ENCODE results near the gene SELENOW.
"Not testable (repeated sequence)": the region's sequence is repeated elsewhere in the genome, so short reads cannot be mapped to it uniquely, and the experiment has no call there.

Gene SELENOW

DNA sequence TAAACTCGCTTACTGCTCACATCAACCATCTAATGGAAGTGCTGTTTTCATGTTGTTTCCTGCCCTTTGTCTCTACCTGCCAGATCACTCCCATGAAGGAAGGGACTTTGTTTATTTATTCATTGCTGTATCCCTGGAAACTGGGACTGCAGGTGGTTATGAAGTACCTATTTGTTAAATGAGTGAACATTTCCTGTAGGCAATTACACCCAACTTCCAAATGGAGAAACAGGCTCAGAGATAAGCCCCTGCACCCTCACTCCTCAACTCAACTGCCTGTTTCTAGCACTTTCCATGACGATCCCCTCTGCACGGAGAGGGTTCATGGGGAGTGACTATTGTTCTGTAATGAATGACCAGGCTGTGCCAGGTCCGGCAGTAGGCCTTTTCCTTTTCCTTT, 1.9 kb upstream of the SELENOW start:
- H3K36me3 ChIP-seq (ENCODE audit: control insufficient read depth, insufficient read depth, low read length), result peaks cover 10% of the 10 kb centered on the region
- no peaks in the 10 kb centered on the region for H3K9me3 ChIP-seq (ENCODE audit: control insufficient read depth, low read length)
- no peak overlapping the region for H3K9ac ChIP-seq (ENCODE audit: low read length)
- no peaks in the 10 kb centered on the region for H3K27me3 ChIP-seq (ENCODE audit: control insufficient read depth, insufficient read depth, low read length)
- no peak overlapping the region for H3K4me3 ChIP-seq (ENCODE audit: low read length)
- H3K4me1 ChIP-seq (ENCODE audit: control insufficient read depth, insufficient read depth, low read length), result peaks cover 39% of the 10 kb centered on the region

DNA sequence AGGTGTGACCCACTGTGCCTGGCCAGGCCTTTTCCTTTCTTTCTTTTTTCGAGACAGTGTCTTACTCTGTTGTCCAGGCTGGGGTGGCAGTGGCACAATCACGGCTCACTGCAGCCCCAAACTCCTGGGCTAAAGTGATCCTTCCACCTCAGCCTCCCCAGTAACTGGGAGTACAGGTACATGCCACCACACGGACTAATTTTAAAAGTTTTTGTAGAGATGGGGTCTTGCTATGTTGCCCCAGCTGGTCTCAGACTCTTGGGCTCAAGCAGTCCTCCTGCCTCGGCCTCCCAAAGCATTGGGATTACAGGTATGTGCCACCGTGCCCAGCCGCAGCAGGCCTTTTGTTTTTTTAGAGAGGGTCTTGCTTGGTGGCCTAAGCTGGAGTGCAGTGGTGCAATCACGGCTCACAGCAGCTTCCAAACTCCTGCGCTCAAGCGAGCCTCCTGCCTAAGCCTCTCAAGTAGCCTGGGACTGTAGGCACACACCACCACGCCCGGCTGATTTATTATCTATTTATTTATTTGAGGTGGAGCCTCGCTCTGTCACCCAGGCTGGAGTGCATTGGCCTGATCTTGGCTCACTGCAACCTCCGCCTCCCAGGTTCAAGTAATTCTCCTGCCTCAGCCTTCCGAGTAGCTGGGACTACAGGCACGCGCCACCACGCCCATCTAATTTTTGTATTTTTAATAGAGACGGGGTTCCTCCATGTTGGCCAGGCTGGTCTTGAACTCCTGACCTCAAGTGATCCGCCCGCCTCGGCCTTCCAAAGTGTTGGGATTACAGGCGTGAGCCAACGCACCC, 1.1 kb upstream of the SELENOW start:
- peaks cover 14% of the 10 kb centered on the region for H3K36me3 ChIP-seq (ENCODE audit: control insufficient read depth, insufficient read depth, low read length)
- H3K9me3 ChIP-seq (ENCODE audit: control insufficient read depth, low read length); H3K27me3 ChIP-seq (ENCODE audit: control insufficient read depth, insufficient read depth, low read length): not testable (repeated sequence)
- peak overlapping the region; percentile 98 for H3K9ac ChIP-seq (ENCODE audit: low read length)
- H3K4me1 ChIP-seq (ENCODE audit: control insufficient read depth, insufficient read depth, low read length), result peaks cover 44% of the 10 kb centered on the region
- peak overlapping the region; percentile 93 for H3K4me3 ChIP-seq (ENCODE audit: low read length)

DNA sequence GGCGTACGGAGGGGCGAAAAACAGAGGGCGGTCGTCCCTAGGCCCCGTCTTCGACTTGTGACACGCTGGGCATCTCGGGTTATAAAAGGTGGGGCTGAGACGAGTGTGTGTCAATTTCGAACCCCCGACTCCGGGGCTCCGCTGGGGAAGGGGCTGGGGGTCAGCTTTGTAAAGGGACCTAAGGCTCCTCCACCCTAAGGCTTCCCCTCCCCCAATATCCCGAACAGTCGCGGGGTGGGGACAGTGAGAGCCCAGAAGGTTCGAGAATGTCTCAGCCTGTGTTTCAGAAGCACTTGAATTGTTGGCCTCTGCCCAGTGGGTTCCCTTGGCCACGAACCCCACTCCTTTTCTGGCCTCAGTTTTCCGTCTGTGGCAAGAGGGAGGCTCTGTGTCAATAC, 450 bp downstream of the SELENOW start:
- H3K9ac ChIP-seq (ENCODE audit: low read length), result peak overlapping the region; percentile 98
- H3K4me1 ChIP-seq (ENCODE audit: control insufficient read depth, insufficient read depth, low read length), result peaks cover 44% of the 10 kb centered on the region
- peaks cover 14% of the 10 kb centered on the region for H3K36me3 ChIP-seq (ENCODE audit: control insufficient read depth, insufficient read depth, low read length)
- H3K9me3 ChIP-seq (ENCODE audit: control insufficient read depth, low read length), result no peaks in the 10 kb centered on the region
- H3K4me3 ChIP-seq (ENCODE audit: low read length), result peak overlapping the region; percentile 93
- H3K27me3 ChIP-seq (ENCODE audit: control insufficient read depth, insufficient read depth, low read length), result no peaks in the 10 kb centered on the region

DNA sequence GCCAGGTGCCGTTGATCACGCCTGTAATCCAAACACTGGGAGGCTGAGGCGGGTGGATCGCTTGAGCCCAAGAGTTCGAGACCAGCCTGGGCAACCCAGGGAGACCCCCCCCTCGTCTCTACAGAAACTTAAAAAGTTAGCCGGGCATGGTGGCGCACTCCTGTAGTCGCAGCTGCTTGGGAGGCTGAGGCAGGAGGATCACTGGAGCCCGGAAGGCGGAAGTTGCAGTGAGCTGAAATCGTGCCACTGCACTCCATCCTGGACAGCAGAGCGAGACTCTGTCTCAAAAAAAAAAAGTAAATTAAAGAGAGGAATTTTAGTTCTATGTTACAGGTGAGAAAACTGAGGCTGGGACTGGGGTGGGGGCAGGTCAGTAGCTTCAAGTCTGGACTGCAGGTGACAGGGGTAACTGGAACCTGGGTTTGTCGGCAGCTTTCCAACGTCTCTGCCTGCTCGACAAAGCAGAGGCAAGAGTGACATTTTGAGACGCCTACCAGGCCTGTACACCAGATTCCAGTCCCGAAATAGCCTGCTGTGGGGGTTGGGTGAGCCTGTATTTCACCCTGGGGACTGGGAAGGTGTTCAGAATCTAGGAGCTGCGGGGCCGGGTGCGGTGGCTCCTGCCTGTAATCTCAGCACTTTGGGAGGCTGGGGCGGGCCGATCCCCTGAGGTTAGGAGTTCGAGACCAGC, 1.2 kb downstream of the SELENOW start:
- H3K9me3 ChIP-seq (ENCODE audit: control insufficient read depth, low read length), result no peaks in the 10 kb centered on the region
- peaks cover 44% of the 10 kb centered on the region for H3K4me1 ChIP-seq (ENCODE audit: control insufficient read depth, insufficient read depth, low read length)
- peak overlapping the region; percentile 93 for H3K4me3 ChIP-seq (ENCODE audit: low read length)
- H3K27me3 ChIP-seq (ENCODE audit: control insufficient read depth, insufficient read depth, low read length), result no peaks in the 10 kb centered on the region
- peak overlapping the region; percentile 98 for H3K9ac ChIP-seq (ENCODE audit: low read length)
- H3K36me3 ChIP-seq (ENCODE audit: control insufficient read depth, insufficient read depth, low read length), result peaks cover 14% of the 10 kb centered on the region

DNA sequence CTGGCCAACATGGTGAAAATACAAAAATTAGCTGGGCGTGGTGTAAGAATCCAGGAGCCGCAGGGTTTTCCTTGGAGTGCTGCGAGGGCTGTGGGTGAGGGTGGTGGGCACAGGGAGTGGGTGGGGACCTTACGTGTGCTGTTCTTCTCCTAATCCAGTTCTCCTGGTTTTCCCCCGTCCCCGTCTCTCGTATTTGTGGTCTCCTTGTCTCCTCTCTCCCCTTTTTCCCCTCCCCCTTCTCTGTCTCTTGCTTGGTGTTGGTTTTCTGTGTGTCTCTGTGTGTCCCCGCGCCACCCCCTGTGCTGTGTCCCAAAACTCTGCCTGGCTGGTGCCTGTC, 1.7 kb downstream of the SELENOW start:
- Histone ChIP-seq H3K36me3 (ENCODE audit: control insufficient read depth, insufficient read depth, low read length) (peaks cover 14% of the 10 kb centered on the region), H3K4me3 (ENCODE audit: low read length) (peak overlapping the region; percentile 9), H3K9me3 (ENCODE audit: control insufficient read depth, low read length) (no peaks in the 10 kb centered on the region), H3K27me3 (ENCODE audit: control insufficient read depth, insufficient read depth, low read length) (no peaks in the 10 kb centered on the region), H3K9ac (ENCODE audit: low read length) (peak overlapping the region; percentile 98), H3K4me1 (ENCODE audit: control insufficient read depth, insufficient read depth, low read length) (peaks cover 44% of the 10 kb centered on the region)

DNA sequence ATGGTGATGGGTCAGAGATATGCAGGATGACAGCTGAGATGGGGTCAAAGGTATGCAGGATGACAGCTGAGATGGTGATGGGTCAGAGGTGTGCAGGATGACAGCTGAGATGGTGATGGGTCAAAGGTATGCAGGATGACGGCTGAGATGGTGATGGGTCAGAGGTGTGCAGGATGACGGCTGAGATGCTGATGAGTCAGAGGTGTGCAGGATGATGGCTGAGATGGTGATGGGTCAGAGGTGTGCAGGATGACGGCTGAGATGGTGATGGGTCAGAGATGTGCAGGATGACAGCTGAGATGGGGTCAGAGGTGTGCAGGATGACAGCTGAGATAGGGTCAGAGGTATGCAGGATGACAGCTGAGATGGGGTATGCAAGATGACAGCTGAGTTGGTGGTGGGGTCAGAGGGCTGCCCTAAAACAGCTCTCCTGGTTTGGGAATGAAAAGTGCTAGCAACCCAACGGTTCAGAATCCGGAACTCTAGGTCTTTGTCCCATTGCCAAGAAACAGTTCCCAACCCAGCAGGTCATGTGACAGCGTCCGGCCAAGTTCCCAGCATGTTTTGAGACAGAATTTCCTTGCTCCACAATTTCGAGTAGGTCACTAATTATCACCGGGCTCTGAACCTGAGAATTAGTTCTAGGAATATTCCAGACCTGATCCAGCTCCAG, 3.2 kb downstream of the SELENOW start:
- Histone ChIP-seq H3K4me3 (ENCODE audit: low read length) (no peak overlapping the region), H3K9me3 (ENCODE audit: control insufficient read depth, low read length) (no peaks in the 10 kb centered on the region), H3K4me1 (ENCODE audit: control insufficient read depth, insufficient read depth, low read length) (peaks cover 35% of the 10 kb centered on the region), H3K36me3 (ENCODE audit: control insufficient read depth, insufficient read depth, low read length) (peaks cover 14% of the 10 kb centered on the region), H3K27me3 (ENCODE audit: control insufficient read depth, insufficient read depth, low read length) (no peaks in the 10 kb centered on the region), H3K9ac (ENCODE audit: low read length) (no peak overlapping the region)

GRCh38 chr19:47786566-47786965, 8.1 kb downstream of the SELENOW start:
- H3K36me3 ChIP-seq (ENCODE audit: control insufficient read depth, insufficient read depth, low read length), result peaks cover 4% of the 10 kb centered on the region
- H3K9ac ChIP-seq (ENCODE audit: low read length), result no peak overlapping the region
- H3K4me3 ChIP-seq (ENCODE audit: low read length), result no peak overlapping the region
- no peaks in the 10 kb centered on the region for H3K27me3 ChIP-seq (ENCODE audit: control insufficient read depth, insufficient read depth, low read length)
- H3K4me1 ChIP-seq (ENCODE audit: control insufficient read depth, insufficient read depth, low read length), result peaks cover 9% of the 10 kb centered on the region
- H3K9me3 ChIP-seq (ENCODE audit: control insufficient read depth, low read length), result no peaks in the 10 kb centered on the region

GRCh38 chr19:47787307-47787706, 8.8 kb downstream of the SELENOW start:
- not testable (repeated sequence) for H3K4me3 ChIP-seq (ENCODE audit: low read length); H3K9me3 ChIP-seq (ENCODE audit: control insufficient read depth, low read length); H3K36me3 ChIP-seq (ENCODE audit: control insufficient read depth, insufficient read depth, low read length); H3K9ac ChIP-seq (ENCODE audit: low read length); H3K4me1 ChIP-seq (ENCODE audit: control insufficient read depth, insufficient read depth, low read length); H3K27me3 ChIP-seq (ENCODE audit: control insufficient read depth, insufficient read depth, low read length)

DNA sequence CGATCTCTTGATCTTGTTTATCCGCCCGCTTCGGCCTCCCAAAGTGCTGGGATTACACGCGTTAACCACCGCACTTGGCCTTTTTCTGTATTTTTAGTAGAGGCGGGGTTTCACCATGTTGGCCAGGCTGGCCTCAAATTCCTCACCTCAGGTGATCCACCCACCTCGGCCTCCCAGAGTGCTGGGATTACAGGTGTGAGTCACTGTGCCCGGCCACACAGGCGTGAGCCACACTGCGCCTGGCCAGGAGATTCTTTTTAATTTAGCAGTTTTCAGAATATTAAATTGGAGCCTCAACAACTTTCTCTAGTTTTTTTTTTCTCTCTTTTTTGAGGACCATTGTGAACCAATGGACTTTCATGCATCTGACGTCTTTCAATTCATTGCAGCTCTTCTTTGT, 11.3 kb downstream of the SELENOW start:
- H3K36me3 ChIP-seq (ENCODE audit: control insufficient read depth, insufficient read depth, low read length); H3K4me1 ChIP-seq (ENCODE audit: control insufficient read depth, insufficient read depth, low read length); H3K4me3 ChIP-seq (ENCODE audit: low read length); H3K9me3 ChIP-seq (ENCODE audit: control insufficient read depth, low read length); H3K9ac ChIP-seq (ENCODE audit: low read length); H3K27me3 ChIP-seq (ENCODE audit: control insufficient read depth, insufficient read depth, low read length): not testable (repeated sequence)

DNA sequence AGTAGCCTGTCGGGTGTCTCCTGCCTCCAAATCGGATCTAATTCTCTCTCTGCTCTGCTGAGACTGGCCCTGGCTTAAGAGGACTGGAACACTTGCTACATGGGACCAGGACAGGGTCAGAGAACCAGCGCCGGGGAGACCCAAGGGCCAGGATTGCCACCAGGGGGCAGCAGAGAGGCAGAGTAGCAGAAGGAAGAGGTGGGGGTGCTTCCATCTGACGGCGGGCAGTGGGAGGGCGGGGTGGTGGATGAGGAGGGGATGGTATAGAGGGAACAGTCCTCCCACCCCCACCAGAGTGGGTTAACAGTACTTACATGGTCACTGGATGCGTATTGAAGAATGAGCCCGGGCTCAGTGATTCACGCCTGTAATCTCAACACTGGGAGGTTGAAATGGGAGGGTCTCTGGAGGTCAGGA, 11.9 kb downstream of the SELENOW start:
- H3K36me3 ChIP-seq (ENCODE audit: control insufficient read depth, insufficient read depth, low read length), result no peaks in the 10 kb centered on the region
- H3K9ac ChIP-seq (ENCODE audit: low read length), result no peak overlapping the region
- no peaks in the 10 kb centered on the region for H3K9me3 ChIP-seq (ENCODE audit: control insufficient read depth, low read length)
- H3K4me3 ChIP-seq (ENCODE audit: low read length), result no peak overlapping the region
- H3K4me1 ChIP-seq (ENCODE audit: control insufficient read depth, insufficient read depth, low read length), result peaks cover 4% of the 10 kb centered on the region
- H3K27me3 ChIP-seq (ENCODE audit: control insufficient read depth, insufficient read depth, low read length), result no peaks in the 10 kb centered on the region

DNA sequence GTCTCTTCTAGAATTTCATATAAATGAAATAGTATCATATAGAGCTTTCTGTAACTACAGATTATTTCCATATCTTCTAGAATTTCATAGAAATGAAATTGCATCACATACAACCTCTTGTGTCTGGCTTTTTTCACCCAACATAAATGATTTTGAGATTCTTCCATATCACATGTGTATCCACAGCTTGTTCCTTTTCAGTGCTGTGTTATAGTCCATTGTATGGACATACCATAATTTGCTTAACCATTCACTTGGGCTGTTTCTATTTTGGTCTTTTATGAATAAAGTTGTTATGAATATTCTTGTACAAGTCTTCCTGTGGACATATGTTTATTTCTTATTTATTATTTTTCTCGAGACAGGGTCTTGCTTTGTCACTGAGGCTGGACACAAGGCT, 14.1 kb downstream of the SELENOW start:
- H3K9ac ChIP-seq (ENCODE audit: low read length), result no peak overlapping the region
- H3K4me3 ChIP-seq (ENCODE audit: low read length), result no peak overlapping the region
- no peaks in the 10 kb centered on the region for H3K9me3 ChIP-seq (ENCODE audit: control insufficient read depth, low read length)
- peaks cover 4% of the 10 kb centered on the region for H3K4me1 ChIP-seq (ENCODE audit: control insufficient read depth, insufficient read depth, low read length)
- H3K27me3 ChIP-seq (ENCODE audit: control insufficient read depth, insufficient read depth, low read length), result no peaks in the 10 kb centered on the region
- no peaks in the 10 kb centered on the region for H3K36me3 ChIP-seq (ENCODE audit: control insufficient read depth, insufficient read depth, low read length)

DNA sequence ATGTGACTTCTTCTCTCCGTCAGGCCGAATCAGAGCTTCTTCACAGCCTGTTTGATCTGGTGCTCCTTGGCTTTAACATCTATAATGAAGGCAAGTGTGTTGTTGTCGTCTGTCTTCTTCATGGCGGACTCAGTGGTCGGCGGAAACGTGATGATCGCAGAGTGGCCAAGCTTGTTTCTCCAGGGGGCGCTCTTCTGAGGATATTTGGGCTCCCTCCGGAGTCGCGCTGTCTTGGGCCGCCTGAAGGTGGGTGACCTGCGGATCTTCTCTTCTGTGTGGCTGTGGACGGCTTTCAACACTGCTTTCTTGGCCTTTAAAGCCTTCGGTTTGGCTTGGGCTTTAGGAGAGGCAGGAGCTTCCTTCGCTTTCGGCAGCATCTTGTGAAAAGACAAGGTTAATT, 16.0 kb downstream of the SELENOW start:
- Histone ChIP-seq H3K9ac (ENCODE audit: low read length) (no peak overlapping the region), H3K4me1 (ENCODE audit: control insufficient read depth, insufficient read depth, low read length) (peaks cover 4% of the 10 kb centered on the region), H3K4me3 (ENCODE audit: low read length) (no peak overlapping the region), H3K36me3 (ENCODE audit: control insufficient read depth, insufficient read depth, low read length) (no peaks in the 10 kb centered on the region), H3K9me3 (ENCODE audit: control insufficient read depth, low read length) (no peaks in the 10 kb centered on the region), H3K27me3 (ENCODE audit: control insufficient read depth, insufficient read depth, low read length) (peaks cover 7% of the 10 kb centered on the region)

All from mucosa of stomach (tissue), 1 donor.